ENCODE data around the gene SSTR5. TPM values are rescaled to one million over a fixed set of nuclear protein-coding genes. Genes with fewer than 3 reads are reported as not detected.

The SSTR5 gene
- total and polyA plus RNA-seq, 2 donors (not counting 1 experiment from before 2014, with no cell fraction given): not detected

GRCh38 chr16:1097800-1098199 lies 25.3 kb downstream of the SSTR5 start:
- DNase-seq: no peak
- H3K4me2 ChIP-seq (replicated peaks; ENCODE audit: low read depth, low read length, poor library complexity, severe bottlenecking): no peak overlapping the region
- no peak overlapping the region for H2AFZ ChIP-seq (ENCODE audit: insufficient read depth, low read depth, low read length, poor library complexity, severe bottlenecking)
- no peak overlapping the region for H3K27ac ChIP-seq (ENCODE audit: low read length in 2 of 2)
- Mint-ChIP-seq H3K27ac (no peak overlapping the region), H3K4me1 (no peaks in the 10 kb centered on the region), H3K9me3 (ENCODE audit: insufficient read depth) (no peaks in the 10 kb centered on the region), H3K27me3 (no peaks in the 10 kb centered on the region), H3K4me3 (no peak overlapping the region)
- H3K27me3 ChIP-seq (replicated peaks in 1 of 4; ENCODE audit: control extremely low read depth in 1 of 4, control insufficient read depth in 3 of 4, insufficient read depth in 4 of 4, low read length in 3 of 4): no peaks in the 10 kb centered on the region
- intact Hi-C loops (cut with micrococcal nuclease): no loop called here
- H3K36me3 ChIP-seq (replicated peaks in 1 of 2; ENCODE audit: control extremely low read depth in 1 of 2, control insufficient read depth in 1 of 2, extremely low read depth in 1 of 2, insufficient read depth in 2 of 2, low read length in 1 of 2): no peaks in the 10 kb centered on the region
- no peak overlapping the region for H3K9ac ChIP-seq (ENCODE audit: low read length)
- H4K20me1 ChIP-seq (ENCODE audit: control insufficient read depth, insufficient read depth, low read length, poor library complexity, severe bottlenecking): no peaks in the 10 kb centered on the region
- ChIA-PET CTCF (no interaction called here), POLR2A (no interaction called here)
- no peak overlapping the region for H3K4me3 ChIP-seq (ENCODE audit: control extremely low read depth in 1 of 5, extremely low read depth in 1 of 5, insufficient read depth in 1 of 5, low read depth in 2 of 5, low read length in 4 of 5)
- no peaks in the 10 kb centered on the region for H3K4me1 ChIP-seq (ENCODE audit: control insufficient read depth in 2 of 2, insufficient read depth in 2 of 2, low read length in 2 of 2)
- 85% methylated on average over 15 of the region's 23 CpGs for WGBS (ENCODE audit: insufficient coverage)
- peaks cover 0 to 4% (median 0%) of the 10 kb centered on the region in 3 donors for H3K9me3 ChIP-seq (ENCODE audit: control extremely low read depth in 1 of 3, control insufficient read depth in 2 of 3, insufficient read depth in 1 of 3, low read length in 2 of 3)
- H3K79me2 ChIP-seq (ENCODE audit: control insufficient read depth, insufficient read depth, low read length): no peaks in the 10 kb centered on the region
- no peak for ATAC-seq (ENCODE audit: low read depth)
- TF ChIP-seq EZH2 (IDR thresholded peaks at IDR 0.05; ENCODE audit: borderline replicate concordance, insufficient read depth, low read depth, low read length, poor library complexity, severe bottlenecking): no peak

- no peaks in the 10 kb centered on the region for H3K79me2 ChIP-seq (ENCODE audit: control insufficient read depth, insufficient read depth, low read length)
- no peak overlapping the region for H3K4me3 ChIP-seq (ENCODE audit: control extremely low read depth in 1 of 5, extremely low read depth in 1 of 5, insufficient read depth in 1 of 5, low read depth in 2 of 5, low read length in 4 of 5)
- ATAC-seq (ENCODE audit: low read depth) (no peak), DNase-seq (no peak)
- no peak overlapping the region for H3K4me3 Mint-ChIP-seq
- H3K27me3 ChIP-seq (replicated peaks in 1 of 4; ENCODE audit: control extremely low read depth in 1 of 4, control insufficient read depth in 3 of 4, insufficient read depth in 4 of 4, low read length in 3 of 4): peaks cover 0 to 6% (median 2%) of the 10 kb centered on the region in 4 experiments
- intact Hi-C loops (cut with micrococcal nuclease): no loop called here
- no peak overlapping the region for H3K4me2 ChIP-seq (replicated peaks; ENCODE audit: low read depth, low read length, poor library complexity, severe bottlenecking)
- H3K9ac ChIP-seq (ENCODE audit: low read length): no peak overlapping the region
- ChIA-PET POLR2A (interaction anchor here (0.7 kb wide), 1 partner anchor 379 kb away, joined by 3 read pairs; no protein-coding TSS in a partner anchor), CTCF (no interaction called here)
- no peak overlapping the region for H3K27ac ChIP-seq (ENCODE audit: low read length in 2 of 2)
- no peaks in the 10 kb centered on the region for H4K20me1 ChIP-seq (ENCODE audit: control insufficient read depth, insufficient read depth, low read length, poor library complexity, severe bottlenecking)
- H3K36me3 ChIP-seq (replicated peaks in 1 of 2; ENCODE audit: control extremely low read depth in 1 of 2, control insufficient read depth in 1 of 2, extremely low read depth in 1 of 2, insufficient read depth in 2 of 2, low read length in 1 of 2): no peaks in the 10 kb centered on the region
- no peak overlapping the region for H2AFZ ChIP-seq (ENCODE audit: insufficient read depth, low read depth, low read length, poor library complexity, severe bottlenecking)
- H3K4me1 Mint-ChIP-seq: no peaks in the 10 kb centered on the region
- H3K27ac Mint-ChIP-seq: no peak overlapping the region
- peaks cover 5 to 6% of the 10 kb centered on the region in 2 donors for H3K4me1 ChIP-seq (ENCODE audit: control insufficient read depth in 2 of 2, insufficient read depth in 2 of 2, low read length in 2 of 2)
- TF ChIP-seq CTCF (IDR thresholded peaks at IDR 0.05) (no peak), EZH2 (IDR thresholded peaks at IDR 0.05; ENCODE audit: borderline replicate concordance, insufficient read depth, low read depth, low read length, poor library complexity, severe bottlenecking) (no peak)
- WGBS (ENCODE audit: insufficient coverage): 46% methylated on average over 31 of the region's 34 CpGs
- H3K27me3 Mint-ChIP-seq: no peaks in the 10 kb centered on the region
- H3K9me3 ChIP-seq (ENCODE audit: control extremely low read depth in 1 of 3, control insufficient read depth in 2 of 3, insufficient read depth in 1 of 3, low read length in 2 of 3): peaks cover 0 to 3% (median 0%) of the 10 kb centered on the region in 3 donors
- no peaks in the 10 kb centered on the region for H3K9me3 Mint-ChIP-seq (ENCODE audit: insufficient read depth)
Observed at GRCh38 chr16:1098266-1098991, 25.9 kb downstream of the SSTR5 start.

Measured in B cell (primary cell).